CD4-positive, alpha-beta memory T cell (primary cell): ENCODE measurements around the gene CLN6. TPM values are rescaled to one million over a fixed set of nuclear protein-coding genes. Genes with fewer than 3 reads are reported as not detected.

Experiments
- CTCF ChIA-PET: fragments of 350-600 bp; sonication (Branson Sonifier 250); formaldehyde crosslinking; loops from one replicate; lab custom pipeline; 2021; ENCODE audit warnings: inconsistent platforms; ENCODE audit not compliant: partially characterized antibody; lab: Charles Lee
- POLR2A ChIA-PET: fragments of 350-600 bp; sonication (Branson Sonifier 250); formaldehyde crosslinking; loops from one replicate; lab custom pipeline; 2021; ENCODE audit not compliant: partially characterized antibody; lab: Charles Lee
- DNase-seq, 5 donors: peaks; one replicate each; pipeline versions ENCODE4 v3.0.0 to v3.0.0-alpha.2; 2020 to 2022; ENCODE audit warnings: mixed read lengths in 1 of 5
- H3K27ac ChIP-seq: one replicate; pipeline ENCODE4 v1.7.0; 2013; ENCODE audit warnings: low read depth, low read length
- H3K27me3 ChIP-seq: 2 replicates; pipeline ENCODE4 v1.7.0; 2013; ENCODE audit warnings: mild to moderate bottlenecking, low read length, moderate library complexity; ENCODE audit not compliant: insufficient read depth
- H3K36me3 ChIP-seq: 2 replicates; pipeline ENCODE4 v1.7.0; 2013; ENCODE audit warnings: mild to moderate bottlenecking, low read length, moderate library complexity; ENCODE audit not compliant: insufficient read depth
- H3K4me1 ChIP-seq: 2 replicates; pipeline ENCODE4 v1.7.0; 2013; ENCODE audit warnings: mild to moderate bottlenecking, low read length, moderate library complexity; ENCODE audit not compliant: insufficient read depth
- H3K4me3 ChIP-seq, 2 donors: one replicate each; pipeline ENCODE4 v1.7.0; 2013; ENCODE audit warnings: low read length in 2 of 2, mild to moderate bottlenecking in 1 of 2
- H3K9me3 ChIP-seq, 2 donors: one replicate each; pipeline ENCODE4 v1.7.0; 2013; ENCODE audit warnings: low read length in 2 of 2, control low read depth in 1 of 2; ENCODE audit not compliant: control insufficient read depth in 1 of 2
- H3K27ac Mint-ChIP-seq, 7 donors: one replicate each; pipeline ENCODE4 v1.8.0; 2020 to 2021; ENCODE audit warnings: mixed read lengths in 7 of 7, mild to moderate bottlenecking in 6 of 7, inconsistent platforms in 3 of 7, moderate library complexity in 3 of 7
- H3K27me3 Mint-ChIP-seq, 2 donors: one replicate each; pipeline ENCODE4 v1.8.0; 2020 to 2021; ENCODE audit warnings: mixed read lengths in 2 of 2
- H3K36me3 Mint-ChIP-seq, 2 donors: one replicate each; pipeline ENCODE4 v1.8.0; 2020 to 2021; ENCODE audit warnings: mixed read lengths in 2 of 2, inconsistent platforms in 1 of 2, mild to moderate bottlenecking in 1 of 2
- H3K4me1 Mint-ChIP-seq, 4 donors: one replicate each; pipeline ENCODE4 v1.8.0; 2020 to 2021; ENCODE audit warnings: mixed read lengths in 4 of 4, mild to moderate bottlenecking in 1 of 4
- H3K4me3 Mint-ChIP-seq, 8 donors: one replicate each; pipeline ENCODE4 v1.8.0; 2020 to 2021; ENCODE audit warnings: mixed read lengths in 8 of 8, mild to moderate bottlenecking in 7 of 8, moderate library complexity in 6 of 8, inconsistent platforms in 3 of 8
- H3K9me3 Mint-ChIP-seq, 8 donors: one replicate each; pipeline ENCODE4 v1.8.0; 2020 to 2021; ENCODE audit warnings: mixed read lengths in 8 of 8, mild to moderate bottlenecking in 5 of 8, inconsistent platforms in 3 of 8, moderate library complexity in 1 of 8
- intact Hi-C: fragments of 100-400 bp; cut with micrococcal nuclease; formaldehyde crosslinking; loops from one replicate; pipeline ENCODE4 v1.15.1; 2023
- polyA plus RNA-seq, 2 donors: library from polyadenylated mRNA; unstranded; fragments of 300-500 nt; fragmentation: Illumina TruSeq; gene quantifications; one replicate each; pipeline ENCODE4 v1.2.3, GENCODE V29; 2021
- total RNA-seq, 2 experiments: library from RNA; stranded (reverse); gene quantifications; one replicate each; pipeline ENCODE4 v1.2.3, GENCODE V29; 2021

CLN6 gene
- total and polyA plus RNA-seq, 4 experiments from 2014 or later: 2.2 to 15.6 (median 8.5) TPM

GRCh38 chr15:68258692-68259091, 29.2 kb upstream of the CLN6 start:
- H3K4me1 Mint-ChIP-seq: peaks cover 4 to 5% (median 4%) of the 10 kb centered on the region in 4 donors
- Histone ChIP-seq H3K9me3 (no peaks in the 10 kb centered on the region), H3K27me3 (no peaks in the 10 kb centered on the region), H3K27ac (no peak overlapping the region), H3K4me3 (no peak overlapping the region), H3K36me3 (no peaks in the 10 kb centered on the region), H3K4me1 (peaks cover 9% of the 10 kb centered on the region)
- H3K36me3 Mint-ChIP-seq: no peaks in the 10 kb centered on the region
- peak overlapping the region in 2 of 7 donors; percentile 9 to 48 for H3K27ac Mint-ChIP-seq
- H3K27me3 Mint-ChIP-seq: peaks cover 1 to 6% of the 10 kb centered on the region in 2 donors
- CTCF ChIA-PET: interaction anchor here (1.1 kb wide), 1 partner anchor 18 kb away, joined by 3 read pairs; the partner anchor contains the start of gene FEM1B
- POLR2A ChIA-PET: interaction anchor here (3.9 kb wide), 1 partner anchor 20 kb away, joined by 60 read pairs; the partner anchor contains the start of gene FEM1B
- H3K9me3 Mint-ChIP-seq: no peaks in the 10 kb centered on the region
- peak overlapping the region in 1 of 8 donors; percentile 34 for H3K4me3 Mint-ChIP-seq
- no peak for DNase-seq
- intact Hi-C loops: no loop called here

GRCh38 chr15:68256675-68257450, 27.3 kb upstream of the CLN6 start:
- Histone ChIP-seq H3K27ac (no peak overlapping the region), H3K27me3 (no peaks in the 10 kb centered on the region), H3K4me3 (peak overlapping the region in 1 of 2 donors; percentile 41), H3K4me1 (peaks cover 9% of the 10 kb centered on the region), H3K36me3 (no peaks in the 10 kb centered on the region), H3K9me3 (no peaks in the 10 kb centered on the region)
- Mint-ChIP-seq H3K9me3 (no peaks in the 10 kb centered on the region), H3K27ac (peak overlapping the region in 3 of 7 donors; percentile 7 to 22 (median 15)), H3K36me3 (no peaks in the 10 kb centered on the region), H3K4me3 (peak overlapping the region; percentile 67 to 81 (median 78)), H3K4me1 (peaks cover 4 to 8% (median 5%) of the 10 kb centered on the region in 4 donors), H3K27me3 (peaks cover 1 to 3% of the 10 kb centered on the region in 2 donors)
- CTCF ChIA-PET: interaction anchor here (0.8 to 1.3 kb wide), 4 partner anchors 41 to 127 kb away, joined by 3 read pairs; no protein-coding TSS in a partner anchor
- POLR2A ChIA-PET: interaction anchor here (0.9 to 3.9 kb wide), 6 partner anchors 18 to 203 kb away, joined by 3 to 60 read pairs (median 4); partner anchors contain the start of genes CLN6, FEM1B and PIAS1
- DNase-seq: peak; percentile 41 to 63 (median 46)
- intact Hi-C loops: loop anchor here (1.0 kb wide), 1 partner anchor 20 kb away; the partner anchor contains the start of gene FEM1B

GRCh38 chr15:68252925-68253534, 23.5 kb upstream of the CLN6 start:
- Histone ChIP-seq H3K9me3 (no peaks in the 10 kb centered on the region), H3K27ac (no peak overlapping the region), H3K4me1 (peaks cover 5% of the 10 kb centered on the region), H3K27me3 (no peaks in the 10 kb centered on the region), H3K4me3 (no peak overlapping the region), H3K36me3 (no peaks in the 10 kb centered on the region)
- H3K4me1 Mint-ChIP-seq: peaks cover 0 to 4% (median under 1%) of the 10 kb centered on the region in 4 donors
- DNase-seq: peak; percentile 48 to 57 (median 55)
- H3K36me3 Mint-ChIP-seq: no peaks in the 10 kb centered on the region
- CTCF ChIA-PET: interaction anchor here (0.7 to 7.9 kb wide), 24 partner anchors 9 to 421 kb away, joined by 3 to 95 read pairs (median 6); partner anchors contain the start of gene FEM1B
- POLR2A ChIA-PET: interaction anchor here (0.6 to 2.1 kb wide), 5 partner anchors 24 to 218 kb away, joined by 3 to 21 read pairs (median 4); partner anchors contain the start of genes CLN6 and FEM1B
- H3K4me3 Mint-ChIP-seq: no peak overlapping the region
- no peaks in the 10 kb centered on the region for H3K9me3 Mint-ChIP-seq
- H3K27ac Mint-ChIP-seq: peak overlapping the region in 1 of 7 donors; percentile 29
- peaks cover 0 to 3% of the 10 kb centered on the region in 2 donors for H3K27me3 Mint-ChIP-seq
- intact Hi-C loops: loop anchor here (1.0 to 5.0 kb wide), 4 partner anchors 24 to 674 kb away; partner anchors contain the start of gene FEM1B

- H3K9me3 Mint-ChIP-seq: peaks cover 0 to 10% (median 6%) of the 10 kb centered on the region in 8 donors
- H3K36me3 Mint-ChIP-seq: peaks cover 0 to 3% of the 10 kb centered on the region in 2 donors
- intact Hi-C loops: no loop called here
- Histone ChIP-seq H3K4me3 (no peak overlapping the region), H3K4me1 (no peaks in the 10 kb centered on the region), H3K36me3 (no peaks in the 10 kb centered on the region), H3K9me3 (peaks cover 0 to 6% of the 10 kb centered on the region in 2 donors), H3K27me3 (no peaks in the 10 kb centered on the region), H3K27ac (no peak overlapping the region)
- no peak for DNase-seq
- H3K4me3 Mint-ChIP-seq: no peak overlapping the region
- ChIA-PET POLR2A (interaction anchor here (1.4 kb wide), 1 partner anchor 29 kb away, joined by 4 read pairs; the partner anchor contains the start of gene FEM1B), CTCF (interaction anchor here (7.9 kb wide), 1 partner anchor 57 kb away, joined by 95 read pairs; no protein-coding TSS in a partner anchor)
- no peak overlapping the region for H3K27ac Mint-ChIP-seq
- H3K4me1 Mint-ChIP-seq: peaks cover 0 to 4% (median 0%) of the 10 kb centered on the region in 4 donors
- H3K27me3 Mint-ChIP-seq: peaks cover 3 to 4% of the 10 kb centered on the region in 2 donors
Measured at GRCh38 chr15:68249058-68249713, 19.7 kb upstream of the CLN6 start.

GRCh38 chr15:68244235-68244634, 14.7 kb upstream of the CLN6 start:
- H3K4me3 Mint-ChIP-seq: no peak overlapping the region
- H3K4me1 Mint-ChIP-seq: no peaks in the 10 kb centered on the region
- Histone ChIP-seq H3K27ac (no peak overlapping the region), H3K36me3 (no peaks in the 10 kb centered on the region), H3K9me3 (peaks cover 0 to 7% of the 10 kb centered on the region in 2 donors), H3K27me3 (no peaks in the 10 kb centered on the region), H3K4me3 (no peak overlapping the region), H3K4me1 (no peaks in the 10 kb centered on the region)
- CTCF ChIA-PET: interaction anchor here (0.7 to 1.3 kb wide), 3 partner anchors 9 to 62 kb away, joined by 3 to 6 read pairs (median 3); no protein-coding TSS in a partner anchor
- no peak for DNase-seq
- no peak overlapping the region for H3K27ac Mint-ChIP-seq
- H3K36me3 Mint-ChIP-seq: peaks cover 8% of the 10 kb centered on the region in 2 donors
- peaks cover 0 to 6% of the 10 kb centered on the region in 2 donors for H3K27me3 Mint-ChIP-seq
- POLR2A ChIA-PET: no interaction called here
- intact Hi-C loops: no loop called here
- H3K9me3 Mint-ChIP-seq: peaks cover 0 to 36% (median 22%) of the 10 kb centered on the region in 8 donors

- no peak for DNase-seq
- intact Hi-C loops: no loop called here
- Histone ChIP-seq H3K4me1 (no peaks in the 10 kb centered on the region), H3K27ac (no peak overlapping the region), H3K4me3 (no peak overlapping the region), H3K27me3 (no peaks in the 10 kb centered on the region), H3K9me3 (peaks cover 0 to 7% of the 10 kb centered on the region in 2 donors), H3K36me3 (no peaks in the 10 kb centered on the region)
- POLR2A ChIA-PET: no interaction called here
- H3K4me1 Mint-ChIP-seq: no peaks in the 10 kb centered on the region
- peaks cover 0 to 2% of the 10 kb centered on the region in 2 donors for H3K27me3 Mint-ChIP-seq
- H3K4me3 Mint-ChIP-seq: no peak overlapping the region
- CTCF ChIA-PET: no interaction called here
- peaks cover 0 to 36% (median 22%) of the 10 kb centered on the region in 8 donors for H3K9me3 Mint-ChIP-seq
- H3K27ac Mint-ChIP-seq: no peak overlapping the region
- H3K36me3 Mint-ChIP-seq: peaks cover 8% of the 10 kb centered on the region in 2 donors
Measured at GRCh38 chr15:68241088-68241935, 11.8 kb upstream of the CLN6 start.
